ENCODE results near the gene PEX16.

GRCh38 chr11:45931739-45932138 is 14.1 kb upstream of the PEX16 start:
- TF ChIP-seq POLR2A (IDR thresholded peaks at IDR 0.05) (no peak), POLR2AphosphoS5 (IDR thresholded peaks at IDR 0.05) (no peak)
- TF ChIP-seq, protein P1, sequence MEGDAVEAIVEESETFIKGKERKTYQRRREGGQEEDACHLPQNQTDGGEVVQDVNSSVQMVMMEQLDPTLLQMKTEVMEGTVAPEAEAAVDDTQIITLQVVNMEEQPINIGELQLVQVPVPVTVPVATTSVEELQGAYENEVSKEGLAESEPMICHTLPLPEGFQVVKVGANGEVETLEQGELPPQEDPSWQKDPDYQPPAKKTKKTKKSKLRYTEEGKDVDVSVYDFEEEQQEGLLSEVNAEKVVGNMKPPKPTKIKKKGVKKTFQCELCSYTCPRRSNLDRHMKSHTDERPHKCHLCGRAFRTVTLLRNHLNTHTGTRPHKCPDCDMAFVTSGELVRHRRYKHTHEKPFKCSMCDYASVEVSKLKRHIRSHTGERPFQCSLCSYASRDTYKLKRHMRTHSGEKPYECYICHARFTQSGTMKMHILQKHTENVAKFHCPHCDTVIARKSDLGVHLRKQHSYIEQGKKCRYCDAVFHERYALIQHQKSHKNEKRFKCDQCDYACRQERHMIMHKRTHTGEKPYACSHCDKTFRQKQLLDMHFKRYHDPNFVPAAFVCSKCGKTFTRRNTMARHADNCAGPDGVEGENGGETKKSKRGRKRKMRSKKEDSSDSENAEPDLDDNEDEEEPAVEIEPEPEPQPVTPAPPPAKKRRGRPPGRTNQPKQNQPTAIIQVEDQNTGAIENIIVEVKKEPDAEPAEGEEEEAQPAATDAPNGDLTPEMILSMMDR (IDR thresholded peaks at IDR 0.05) = no peak
